GM21528 (cell line): Measurements from ENCODE around the gene KAT14.
"Not testable (repeated sequence)": the region's sequence is repeated elsewhere in the genome, so short reads cannot be mapped to it uniquely, and the experiment has no call there.

ENCODE experiments used
- ATAC-seq: cut with Tn5 transposase; IDR thresholded peaks from one replicate; pipeline ENCODE4 v1.9.1; 2021; ENCODE audit warnings: mild to moderate bottlenecking, moderate library complexity; ENCODE audit not compliant: unreplicated experiment, low FRiP score

KAT14 gene, protein sequence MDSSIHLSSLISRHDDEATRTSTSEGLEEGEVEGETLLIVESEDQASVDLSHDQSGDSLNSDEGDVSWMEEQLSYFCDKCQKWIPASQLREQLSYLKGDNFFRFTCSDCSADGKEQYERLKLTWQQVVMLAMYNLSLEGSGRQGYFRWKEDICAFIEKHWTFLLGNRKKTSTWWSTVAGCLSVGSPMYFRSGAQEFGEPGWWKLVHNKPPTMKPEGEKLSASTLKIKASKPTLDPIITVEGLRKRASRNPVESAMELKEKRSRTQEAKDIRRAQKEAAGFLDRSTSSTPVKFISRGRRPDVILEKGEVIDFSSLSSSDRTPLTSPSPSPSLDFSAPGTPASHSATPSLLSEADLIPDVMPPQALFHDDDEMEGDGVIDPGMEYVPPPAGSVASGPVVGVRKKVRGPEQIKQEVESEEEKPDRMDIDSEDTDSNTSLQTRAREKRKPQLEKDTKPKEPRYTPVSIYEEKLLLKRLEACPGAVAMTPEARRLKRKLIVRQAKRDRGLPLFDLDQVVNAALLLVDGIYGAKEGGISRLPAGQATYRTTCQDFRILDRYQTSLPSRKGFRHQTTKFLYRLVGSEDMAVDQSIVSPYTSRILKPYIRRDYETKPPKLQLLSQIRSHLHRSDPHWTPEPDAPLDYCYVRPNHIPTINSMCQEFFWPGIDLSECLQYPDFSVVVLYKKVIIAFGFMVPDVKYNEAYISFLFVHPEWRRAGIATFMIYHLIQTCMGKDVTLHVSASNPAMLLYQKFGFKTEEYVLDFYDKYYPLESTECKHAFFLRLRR

GRCh38 chr20:18137412-18138265 is at the start of gene KAT14, which contains the start of gene PET117:
Gene KAT14, plus strand, starts transcription at chr20:18137863. Its CDS starts 4,798 bp downstream, at chr20:18142661.
Gene PET117, plus strand, starts transcription at chr20:18137863. Its CDS starts 93 bp downstream, at chr20:18137956.
- ATAC-seq, result peak; percentile 90

DNA sequence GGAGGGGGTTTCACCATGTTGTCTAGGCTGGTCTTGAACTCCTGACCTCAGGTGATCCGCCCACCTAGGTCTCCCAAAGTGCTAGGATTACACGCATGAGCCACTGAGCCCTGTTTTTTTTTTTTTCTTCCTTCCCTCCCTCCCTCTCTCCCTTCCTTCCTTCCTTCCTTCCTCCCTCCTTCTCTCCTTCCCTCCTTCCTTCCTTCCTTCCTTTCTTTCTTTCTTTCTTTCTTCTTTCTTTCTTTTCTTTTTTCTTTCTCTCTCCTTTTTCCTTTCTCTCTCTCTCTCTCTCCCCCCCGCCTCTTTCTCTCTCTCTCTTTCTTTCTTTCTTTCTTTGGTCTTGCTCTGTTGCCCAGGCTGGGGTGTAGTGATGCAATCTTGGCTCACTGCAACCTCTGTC is 49.4 kb upstream of the KAT14 start:
- ATAC-seq, result not testable (repeated sequence)

- ATAC-seq, result not testable (repeated sequence)
These were observed 48.8 kb upstream of the KAT14 start for GRCh38 chr20:18088841-18089240.

- ATAC-seq, result no peak
These were observed 47.6 kb upstream of the KAT14 start for GRCh38 chr20:18090044-18090443.

- no peak for ATAC-seq
These were observed 47.2 kb upstream of the KAT14 start for GRCh38 chr20:18090477-18090876.

DNA sequence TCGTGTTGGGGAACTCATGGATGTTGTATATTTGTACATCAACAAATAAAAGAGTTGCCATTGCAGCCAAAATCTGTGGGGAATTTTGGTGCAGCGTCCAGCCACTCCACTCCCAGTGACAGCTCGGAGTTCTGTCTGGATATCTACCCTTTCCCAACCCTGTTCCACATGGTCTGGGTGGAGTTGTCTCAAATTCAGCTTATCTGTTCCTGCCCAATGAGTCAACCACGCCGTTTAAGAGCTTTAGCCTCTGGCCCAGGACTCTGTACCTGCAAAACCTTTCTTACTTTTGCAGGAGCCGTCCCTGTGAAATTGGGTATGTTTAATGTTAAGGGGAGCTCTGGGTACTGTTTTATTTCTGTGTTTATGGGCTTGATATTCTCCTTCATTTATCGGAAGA is 46.0 kb upstream of the KAT14 start:
- no peak for ATAC-seq

- no peak for ATAC-seq
These were observed 44.8 kb upstream of the KAT14 start for GRCh38 chr20:18092890-18093289.

GRCh38 chr20:18093388-18093787 is 44.3 kb upstream of the KAT14 start:
- no peak for ATAC-seq

DNA sequence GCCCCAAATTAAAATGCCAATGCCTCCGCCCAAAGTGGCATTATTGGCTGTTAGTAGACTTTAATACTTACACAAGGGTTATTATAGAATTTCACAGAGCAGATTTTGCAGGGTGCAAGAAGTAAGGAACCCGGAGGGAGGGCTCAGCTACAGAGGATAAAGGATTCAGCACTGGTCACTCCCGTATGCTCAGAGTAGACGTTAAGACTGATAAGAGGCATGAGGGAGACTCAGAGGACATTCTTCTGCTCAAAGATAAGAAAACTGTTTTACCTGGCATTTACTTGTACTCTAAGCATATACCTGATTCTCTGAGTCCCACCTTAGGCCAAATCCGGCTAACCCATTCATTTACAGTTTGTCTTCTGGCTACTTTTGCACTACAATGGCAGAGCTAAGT is 43.5 kb upstream of the KAT14 start:
- no peak for ATAC-seq

GRCh38 chr20:18100569-18100968 is 37.1 kb upstream of the KAT14 start:
- not testable (repeated sequence) for ATAC-seq

DNA sequence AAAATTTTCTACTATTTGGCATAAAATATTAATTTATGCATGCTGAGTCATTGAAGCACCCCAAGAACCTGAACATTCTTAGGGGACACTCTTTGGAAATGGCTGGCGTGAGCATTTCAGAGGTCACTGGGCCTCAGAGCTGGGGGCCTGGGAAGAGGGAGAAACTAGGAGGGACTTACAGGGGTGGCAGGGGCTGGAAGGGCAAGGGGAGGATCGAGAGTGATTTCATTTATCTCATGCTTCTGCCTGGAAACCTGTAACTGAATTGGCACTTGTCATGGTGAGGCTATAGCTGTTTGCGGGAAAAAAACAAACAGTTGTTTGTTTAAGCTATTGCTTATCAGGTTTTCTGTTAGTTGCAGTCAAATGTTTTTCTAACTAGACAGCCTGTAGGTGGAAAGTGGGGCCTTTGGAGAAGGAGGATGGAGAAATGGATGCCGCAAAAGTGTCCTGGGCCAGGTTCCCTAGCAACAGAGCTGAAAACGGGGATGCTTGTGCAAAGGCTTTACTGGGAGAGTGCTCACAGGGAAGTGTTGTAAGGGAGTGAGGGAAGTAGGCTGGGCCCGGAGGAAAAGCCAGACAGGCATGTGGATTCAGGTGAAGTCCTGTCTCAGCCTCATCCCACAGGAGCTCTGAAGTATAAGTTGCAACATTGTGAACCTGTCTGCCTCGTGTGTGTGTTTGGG is 36.4 kb upstream of the KAT14 start:
- no peak for ATAC-seq

DNA sequence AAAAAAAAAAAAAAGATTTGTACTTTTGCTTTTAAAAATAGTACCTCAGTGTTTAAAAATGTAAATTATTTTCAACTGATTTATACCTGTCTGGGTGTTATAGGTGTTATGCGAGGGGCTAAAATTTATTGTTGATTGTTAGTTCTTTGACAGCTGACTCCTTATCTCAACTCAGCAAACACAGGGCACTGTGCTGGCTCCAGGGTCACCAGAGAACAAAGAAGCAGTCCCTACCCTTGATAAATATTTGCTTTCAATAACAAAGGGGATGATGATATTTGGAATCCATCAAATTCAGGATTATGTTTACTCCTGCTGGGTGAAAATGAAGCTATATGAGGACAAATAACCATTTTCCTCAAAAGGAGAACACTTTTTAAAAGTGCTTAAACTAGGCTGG is 34.2 kb upstream of the KAT14 start:
- no peak for ATAC-seq

- ATAC-seq, result no peak
These were observed 29.3 kb upstream of the KAT14 start for GRCh38 chr20:18108326-18108725.

- not testable (repeated sequence) for ATAC-seq
These were observed 9.1 kb upstream of the KAT14 start for GRCh38 chr20:18128574-18128973.

DNA sequence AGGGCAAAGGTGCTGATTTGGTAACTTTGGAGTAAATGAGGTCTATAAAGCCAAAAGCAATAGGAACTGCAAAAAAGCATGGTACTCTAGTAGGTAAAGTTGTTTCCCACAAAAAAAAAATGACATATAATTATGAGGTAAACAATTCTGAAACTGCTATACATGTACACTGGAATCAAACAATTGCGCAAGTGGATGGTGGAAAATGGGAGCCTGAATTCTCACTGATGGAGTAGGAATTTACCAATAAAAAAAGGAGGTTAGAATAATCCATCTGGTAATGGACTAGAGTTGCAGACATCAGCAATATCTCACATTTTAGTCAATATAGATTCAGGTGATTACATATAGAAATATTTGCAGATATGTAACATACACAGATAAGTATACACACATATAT is 5.0 kb upstream of the KAT14 start:
- ATAC-seq, result no peak

DNA sequence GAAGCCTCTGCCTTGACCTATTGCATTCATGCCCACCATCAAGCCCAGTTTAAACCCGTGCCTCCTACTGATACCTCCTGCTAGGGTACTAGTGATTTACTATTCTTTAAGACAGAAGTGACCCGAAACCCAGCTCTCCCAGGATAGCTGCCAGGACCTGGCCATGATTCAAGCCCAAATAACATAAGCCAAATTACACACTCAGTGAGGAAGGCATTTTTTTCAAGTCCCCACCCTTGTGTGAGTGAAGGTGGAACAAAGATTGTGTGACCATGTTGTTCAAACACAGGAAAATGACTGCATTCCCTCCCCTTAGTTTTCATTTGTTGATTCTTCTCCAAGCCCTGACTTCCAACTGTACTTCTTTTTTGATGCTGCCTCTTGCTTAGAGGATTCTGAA is 3.7 kb upstream of the KAT14 start:
- no peak for ATAC-seq

GRCh38 chr20:18138266-18138582 is 561 bp downstream of the KAT14 start:
- peak; percentile 35 for ATAC-seq

GRCh38 chr20:18138639-18139583 is 1.2 kb downstream of the KAT14 start:
- ATAC-seq, result no peak

GRCh38 chr20:18139832-18140231 is 2.2 kb downstream of the KAT14 start:
- ATAC-seq, result no peak
